Activated T-helper 1 cell treated with anti-CD3 and anti-CD28 coated beads, Interleukin-2, amount 50 U/mL, for 16 hours (primary cell): ENCODE data around the gene MMP15.
"Not testable (repeated sequence)": the region's sequence is repeated elsewhere in the genome, so short reads cannot be mapped to it uniquely, and the experiment has no call there.

Experiments used
- DNase-seq, 2 donors: peaks; one replicate each; pipeline ENCODE4 v3.0.0-alpha.2; 2020; ENCODE audit warnings: low read depth in 1 of 2, low spot score in 1 of 2

MMP15 gene

GRCh38 chr16:58085584-58086251, 60.2 kb downstream of the MMP15 start:
- no peak for DNase-seq

- DNase-seq: no peak
Measured at GRCh38 chr16:58086381-58087208, 61.0 kb downstream of the MMP15 start.

GRCh38 chr16:58087209-58087913, 61.8 kb downstream of the MMP15 start:
- no peak for DNase-seq

- DNase-seq: no peak
Measured at GRCh38 chr16:58088091-58088490, 62.5 kb downstream of the MMP15 start.

- not testable (repeated sequence) for DNase-seq
Measured at GRCh38 chr16:58090396-58090795, 64.8 kb downstream of the MMP15 start.

GRCh38 chr16:58094026-58094425, 68.5 kb downstream of the MMP15 start:
- DNase-seq: no peak

GRCh38 chr16:58094791-58095574, 69.4 kb downstream of the MMP15 start:
- DNase-seq: no peak

DNA sequence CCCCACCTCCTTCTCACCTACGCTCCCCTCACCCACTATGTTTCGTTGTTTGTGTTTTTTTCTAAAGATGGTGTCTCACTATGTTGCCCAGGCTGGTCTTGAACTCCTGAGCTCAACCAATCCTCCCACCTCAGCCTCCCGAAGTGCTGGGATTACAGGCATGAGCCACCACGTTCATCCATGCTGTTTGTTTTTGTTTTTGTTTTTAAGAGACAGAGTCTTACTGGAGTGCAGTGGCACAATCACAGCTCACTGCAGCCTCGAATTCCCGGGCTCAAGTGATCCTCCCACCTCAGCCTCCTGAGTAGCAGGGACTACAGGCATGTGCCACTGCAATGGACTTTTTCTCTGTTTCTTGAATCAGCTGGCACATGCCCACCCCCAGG, 70.0 kb downstream of the MMP15 start:
- not testable (repeated sequence) for DNase-seq

- no peak for DNase-seq
Measured at GRCh38 chr16:58096249-58096648, 70.7 kb downstream of the MMP15 start.
